Measurements from ENCODE around the gene GM2A. TPM values are rescaled to one million over a fixed set of nuclear protein-coding genes. Genes with fewer than 3 reads are reported as not detected.

The GM2A gene
- total RNA-seq, 1 experiment from 2014 or later, result 36.2 TPM

GRCh38 chr5:151236888-151237287 is 16.1 kb upstream of the GM2A start:
- Mint-ChIP-seq H3K36me3 (no peaks in the 10 kb centered on the region), H3K27ac (no peak overlapping the region), H3K9me3 (peaks cover 3% of the 10 kb centered on the region; the same call in 1 of the 2 replicates), H3K4me1 (peaks cover 33% of the 10 kb centered on the region), H3K4me3 (no peak overlapping the region), H3K27me3 (ENCODE audit: low read depth) (no peaks in the 10 kb centered on the region)
- ChIA-PET CTCF (interaction anchor here (2.5 to 5.2 kb wide), 5 partner anchors 14 to 185 kb away, joined by 17 to 70 read pairs (median 41); partner anchors contain the start of genes CCDC69 and GM2A), POLR2A (no interaction called here)
- TF ChIP-seq TP53 (CRISPR knock-in tag; IDR thresholded peaks at IDR 0.05), result no peak
- DNase-seq (ENCODE audit: low spot score) (no peak), ATAC-seq (no peak)

- DNase-seq (ENCODE audit: low spot score), result no peak
- ATAC-seq, result no peak
- ChIA-PET POLR2A (interaction anchor here (1.2 kb wide), 1 partner anchor 13 kb away, joined by 3 read pairs; the partner anchor contains the start of gene CCDC69), CTCF (interaction anchor here (0.9 to 5.2 kb wide), 24 partner anchors 9 to 286 kb away, joined by 4 to 70 read pairs (median 10); partner anchors contain the start of genes ANXA6, CCDC69, GM2A and SLC36A1)
- no peaks in the 10 kb centered on the region for H3K36me3 Mint-ChIP-seq
- H3K27ac Mint-ChIP-seq, result no peak overlapping the region
- peaks cover 3% of the 10 kb centered on the region; the same call in 1 of the 2 replicates for H3K9me3 Mint-ChIP-seq
- H3K4me3 Mint-ChIP-seq, result no peak overlapping the region
- peaks cover 35% of the 10 kb centered on the region for H3K4me1 Mint-ChIP-seq
- no peak for TF ChIP-seq E2F4 (CRISPR knock-in tag; IDR thresholded peaks at IDR 0.05; ENCODE audit: borderline replicate concordance, low read depth)
- TF ChIP-seq IRF2 (CRISPR knock-in tag; IDR thresholded peaks at IDR 0.05; ENCODE audit: borderline replicate concordance, low read depth), result no peak
- TF ChIP-seq SOX15 (CRISPR knock-in tag; IDR thresholded peaks at IDR 0.05), result no peak
- TF ChIP-seq USF1 (CRISPR knock-in tag; IDR thresholded peaks at IDR 0.05), result no peak
- no peak for TF ChIP-seq TP53 (CRISPR knock-in tag; IDR thresholded peaks at IDR 0.05)
- no peak for TF ChIP-seq TEAD4 (CRISPR knock-in tag; IDR thresholded peaks at IDR 0.05)
- no peak for TF ChIP-seq MAX (CRISPR knock-in tag; IDR thresholded peaks at IDR 0.05)
- no peak for TF ChIP-seq ZNF232 (CRISPR knock-in tag; IDR thresholded peaks at IDR 0.05)
- no peak for TF ChIP-seq JAZF1 (CRISPR knock-in tag; IDR thresholded peaks at IDR 0.05)
- no peaks in the 10 kb centered on the region for H3K27me3 Mint-ChIP-seq (ENCODE audit: low read depth)
These were observed 15.3 kb upstream of the GM2A start for GRCh38 chr5:151237685-151238084.

GRCh38 chr5:151238303-151238741 is 14.7 kb upstream of the GM2A start:
- peak; percentile 28 for DNase-seq (ENCODE audit: low spot score)
- Mint-ChIP-seq H3K27ac (0 out of 2 replicates have a peak overlapping the region, but pooled peaks have one; percentile 1), H3K4me3 (no peak overlapping the region), H3K9me3 (peaks cover 3% of the 10 kb centered on the region; the same call in 1 of the 2 replicates), H3K36me3 (no peaks in the 10 kb centered on the region), H3K27me3 (ENCODE audit: low read depth) (no peaks in the 10 kb centered on the region), H3K4me1 (peaks cover 35% of the 10 kb centered on the region)
- POLR2A ChIA-PET, result interaction anchor here (0.5 to 1.4 kb wide), 3 partner anchors 14 to 192 kb away, joined by 3 to 7 read pairs (median 4); partner anchors contain the start of genes CCDC69 and GM2A
- CTCF ChIA-PET, result interaction anchor here (0.8 to 5.2 kb wide), 32 partner anchors 9 to 285 kb away, joined by 3 to 70 read pairs (median 6); partner anchors contain the start of genes ANXA6, CCDC69, GM2A and SLC36A1
- TF ChIP-seq OVOL2 (CRISPR knock-in tag; IDR thresholded peaks at IDR 0.05; ENCODE audit: borderline replicate concordance) (no peak), IRF1 (CRISPR knock-in tag; IDR thresholded peaks at IDR 0.05) (no peak), ZNF512 (CRISPR knock-in tag; IDR thresholded peaks at IDR 0.05; ENCODE audit: borderline replicate concordance) (no peak), IRF2 (CRISPR knock-in tag; IDR thresholded peaks at IDR 0.05; ENCODE audit: borderline replicate concordance, low read depth) (no peak), PRRX2 (CRISPR knock-in tag; IDR thresholded peaks at IDR 0.05) (no peak), ZNF263 (CRISPR knock-in tag; IDR thresholded peaks at IDR 0.05; ENCODE audit: low read depth) (no peak), JUN (CRISPR knock-in tag; IDR thresholded peaks at IDR 0.05) (no peak)
- peak; percentile 38 for ATAC-seq
